HG02610 (cell line): ENCODE measurements around the gene HDLBP.

Experiments used
- ATAC-seq: cut with Tn5 transposase; IDR thresholded peaks from one replicate; pipeline ENCODE4 v1.9.1; 2021; ENCODE audit warnings: mild to moderate bottlenecking, moderate library complexity; ENCODE audit not compliant: unreplicated experiment

The HDLBP gene

GRCh38 chr2:241177526-241178334 is 137.7 kb downstream of the HDLBP start:
- no peak for ATAC-seq
